ENCODE measurements around the gene CDC42BPB.
A peak's percentile ranks its signal among the peaks of the same experiment; 100 is the strongest.
"Not testable (repeated sequence)": the region's sequence is repeated elsewhere in the genome, so short reads cannot be mapped to it uniquely, and the experiment has no call there.

The CDC42BPB gene

GRCh38 chr14:103043257-103044015 lies 13.9 kb downstream of the CDC42BPB start:
- DNase-seq, result no peak

DNA sequence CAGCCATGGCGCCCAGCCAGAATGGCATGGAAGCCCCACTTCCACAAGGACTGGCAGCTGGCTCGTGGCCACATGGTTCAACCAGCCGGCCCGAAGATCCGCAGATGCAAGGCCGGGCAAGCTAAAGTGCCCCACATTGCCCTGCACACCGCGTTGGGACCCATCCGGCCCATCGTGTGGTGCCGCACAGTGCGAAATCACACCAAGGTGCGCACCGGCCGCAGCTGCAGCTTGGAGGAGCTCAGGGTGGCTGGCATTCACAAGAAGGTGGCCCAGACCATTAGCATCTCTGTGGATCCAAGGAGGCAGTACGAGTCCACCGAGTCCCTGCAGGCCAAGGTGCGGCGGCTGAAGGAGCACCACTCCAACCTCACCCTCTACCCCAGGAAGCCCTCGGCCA lies 15.9 kb downstream of the CDC42BPB start:
- DNase-seq, result no peak

- DNase-seq, result no peak
Measured at GRCh38 chr14:103033681-103034096, 23.7 kb downstream of the CDC42BPB start.

- DNase-seq, result no peak
Measured at GRCh38 chr14:103031956-103032355, 25.4 kb downstream of the CDC42BPB start.

DNA sequence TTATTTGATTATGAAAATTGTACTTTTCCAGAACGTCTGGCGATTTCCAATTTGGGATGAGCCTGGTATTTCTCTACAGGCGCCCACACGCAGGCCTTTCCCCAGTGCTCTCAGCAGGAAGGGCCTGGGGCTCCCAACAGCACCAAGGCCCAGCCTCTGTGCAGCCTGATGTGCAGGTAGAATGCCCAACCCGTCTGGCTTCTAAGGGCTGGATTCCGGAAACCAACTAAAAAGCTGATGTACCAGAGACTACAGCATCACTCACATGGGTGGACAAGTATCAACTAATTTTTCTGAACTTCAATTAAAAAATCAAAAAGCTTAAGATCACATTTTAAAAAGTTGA lies 25.8 kb downstream of the CDC42BPB start:
- DNase-seq, result no peak

DNA sequence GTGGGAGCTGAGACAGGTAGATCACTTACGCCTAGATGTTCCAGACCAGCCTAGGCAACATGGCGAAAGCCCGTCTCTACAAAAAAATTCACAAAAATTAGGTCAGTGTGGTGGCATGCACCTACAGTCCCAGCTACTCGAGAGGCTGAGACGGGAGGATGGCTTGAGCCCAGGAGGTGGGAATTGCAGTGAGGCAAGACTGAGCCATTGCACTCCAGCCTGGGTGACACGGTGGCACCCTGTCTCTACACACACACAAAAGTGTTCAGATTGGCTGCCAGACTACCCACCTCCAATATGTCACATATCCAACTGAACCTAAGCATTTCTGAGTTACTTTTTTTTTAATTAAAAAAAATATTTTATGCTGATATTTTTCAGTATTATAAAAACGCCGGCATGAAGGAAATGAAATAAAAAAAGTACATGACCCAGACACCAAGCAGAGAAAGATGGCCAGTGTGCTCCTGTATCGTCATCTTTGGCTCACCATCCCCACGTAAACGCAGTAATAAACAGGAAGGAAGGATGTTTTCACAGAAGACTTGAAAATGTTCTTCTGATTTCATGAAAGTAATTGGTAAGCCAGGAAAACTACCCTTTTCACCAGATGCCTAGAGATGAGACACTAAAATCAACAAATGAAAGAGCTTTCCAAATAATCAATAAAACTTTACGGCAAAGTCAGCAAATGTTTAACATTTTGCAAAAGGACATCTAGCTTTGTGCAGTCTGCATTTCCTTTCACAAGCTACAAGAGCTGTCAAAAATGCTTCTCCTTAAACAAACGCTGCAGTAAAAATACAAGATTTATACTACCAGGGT lies 26.4 kb downstream of the CDC42BPB start:
- DNase-seq, result no peak

GRCh38 chr14:103029936-103030335 lies 27.4 kb downstream of the CDC42BPB start:
- DNase-seq, result no peak

- DNase-seq, result no peak
Measured at GRCh38 chr14:103028772-103029171, 28.6 kb downstream of the CDC42BPB start.

DNA sequence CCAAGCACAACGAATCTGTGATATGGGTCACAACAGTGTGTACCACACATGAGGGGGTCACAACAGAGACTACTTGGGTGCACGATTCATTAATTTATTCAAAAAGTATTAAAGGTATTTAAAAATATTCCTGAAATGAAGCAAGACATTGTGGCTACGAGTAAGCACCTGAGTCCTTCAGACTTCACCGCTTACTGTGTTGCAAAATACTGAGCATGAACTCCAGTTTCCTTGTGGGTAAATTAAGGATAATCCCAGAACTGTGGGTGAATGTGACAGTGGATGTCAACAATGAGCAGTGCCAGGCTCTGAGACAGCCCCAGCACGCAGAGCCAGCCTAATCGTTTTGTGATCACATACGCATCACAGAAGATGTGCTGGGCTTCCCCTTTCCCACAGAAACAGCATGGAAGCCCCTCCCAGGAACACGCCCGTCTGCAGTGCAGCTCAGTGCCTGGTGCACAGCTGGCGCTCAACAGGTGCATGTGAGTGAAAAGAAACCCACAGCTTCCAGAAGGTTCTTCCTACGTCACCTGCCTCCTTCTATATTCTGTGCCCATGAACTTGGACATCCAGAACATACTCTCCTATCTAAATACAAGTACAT lies 29.1 kb downstream of the CDC42BPB start:
- no peak for DNase-seq

- no peak for DNase-seq
Measured at GRCh38 chr14:103027451-103027850, 29.9 kb downstream of the CDC42BPB start.

DNA sequence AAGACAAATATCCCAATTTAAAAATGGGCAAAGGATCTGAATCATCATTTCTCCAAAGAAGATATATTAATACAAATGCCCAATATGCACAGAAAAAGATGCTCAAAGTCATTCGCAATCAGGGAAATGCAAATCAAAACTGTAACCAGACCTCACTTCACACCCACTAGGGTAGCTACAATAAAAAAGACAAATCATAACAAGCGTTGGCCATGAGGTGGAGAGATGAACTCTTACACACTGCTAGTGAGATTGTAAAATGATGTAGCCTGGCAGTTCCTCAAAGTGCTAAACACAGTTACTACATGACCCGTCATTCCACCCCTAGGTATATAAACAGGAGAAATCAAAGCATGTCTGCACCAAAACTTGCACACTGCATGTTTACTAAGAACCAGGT lies 30.4 kb downstream of the CDC42BPB start:
- no peak for DNase-seq

DNA sequence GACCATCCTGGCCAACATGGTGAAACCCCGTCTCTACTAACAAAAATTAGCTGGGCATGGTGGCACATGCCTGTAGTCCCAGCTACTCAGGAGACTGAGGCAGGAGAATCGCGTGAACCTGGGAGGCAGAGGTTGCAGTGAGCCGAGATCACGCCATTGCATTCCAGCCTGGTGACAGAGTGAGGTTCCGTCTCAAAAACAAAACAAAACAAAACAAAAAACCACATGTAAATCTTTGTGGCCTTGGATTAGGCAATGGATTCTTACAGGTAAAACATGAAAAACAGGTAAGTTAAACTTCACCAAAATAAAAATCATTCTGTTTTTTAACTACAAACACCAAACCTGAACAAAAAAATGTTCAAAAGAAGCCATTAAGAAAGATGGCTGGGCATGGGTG lies 31.2 kb downstream of the CDC42BPB start:
- DNase-seq, result not testable (repeated sequence)

- no peak for DNase-seq
Measured at GRCh38 chr14:103023881-103024473, 33.4 kb downstream of the CDC42BPB start.

DNA sequence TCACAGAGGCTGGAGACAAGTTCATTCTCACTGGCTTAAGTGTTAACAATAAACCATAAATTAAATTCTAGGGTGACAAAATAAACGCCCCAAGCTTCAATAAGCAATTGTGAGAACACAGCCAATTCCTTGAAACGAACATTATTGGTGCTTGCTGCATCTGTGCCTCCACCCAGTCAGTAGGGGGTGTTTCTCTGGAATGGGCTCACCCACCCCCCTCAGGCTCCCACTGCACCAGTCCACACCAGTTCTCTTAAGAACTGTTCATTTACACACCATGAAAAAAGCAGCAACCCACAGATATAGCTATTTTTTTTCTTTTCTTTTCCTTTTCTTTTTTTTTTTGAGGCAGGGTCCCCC lies 34.7 kb downstream of the CDC42BPB start:
- no peak for DNase-seq

GRCh38 chr14:103022002-103022684 lies 35.2 kb downstream of the CDC42BPB start:
- DNase-seq, result peak in 3 of 14 donors; percentile 27 to 38 (median 28)

DNA sequence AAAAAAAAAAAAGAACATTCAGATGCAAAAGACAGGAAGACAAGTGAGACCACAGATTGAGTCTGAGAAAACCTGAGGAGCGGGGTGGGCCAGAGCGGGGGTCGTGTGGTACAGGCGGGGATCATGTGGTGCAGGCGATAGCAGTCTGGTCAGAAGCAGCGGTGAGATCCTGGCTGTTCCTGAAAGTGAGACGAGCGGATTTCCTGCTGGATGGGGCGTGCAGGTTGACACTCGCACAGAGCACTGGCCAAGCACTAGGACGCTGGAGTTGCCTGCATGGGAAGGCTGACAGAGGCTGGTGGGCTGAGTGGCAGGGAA lies 35.7 kb downstream of the CDC42BPB start:
- DNase-seq, result no peak

DNA sequence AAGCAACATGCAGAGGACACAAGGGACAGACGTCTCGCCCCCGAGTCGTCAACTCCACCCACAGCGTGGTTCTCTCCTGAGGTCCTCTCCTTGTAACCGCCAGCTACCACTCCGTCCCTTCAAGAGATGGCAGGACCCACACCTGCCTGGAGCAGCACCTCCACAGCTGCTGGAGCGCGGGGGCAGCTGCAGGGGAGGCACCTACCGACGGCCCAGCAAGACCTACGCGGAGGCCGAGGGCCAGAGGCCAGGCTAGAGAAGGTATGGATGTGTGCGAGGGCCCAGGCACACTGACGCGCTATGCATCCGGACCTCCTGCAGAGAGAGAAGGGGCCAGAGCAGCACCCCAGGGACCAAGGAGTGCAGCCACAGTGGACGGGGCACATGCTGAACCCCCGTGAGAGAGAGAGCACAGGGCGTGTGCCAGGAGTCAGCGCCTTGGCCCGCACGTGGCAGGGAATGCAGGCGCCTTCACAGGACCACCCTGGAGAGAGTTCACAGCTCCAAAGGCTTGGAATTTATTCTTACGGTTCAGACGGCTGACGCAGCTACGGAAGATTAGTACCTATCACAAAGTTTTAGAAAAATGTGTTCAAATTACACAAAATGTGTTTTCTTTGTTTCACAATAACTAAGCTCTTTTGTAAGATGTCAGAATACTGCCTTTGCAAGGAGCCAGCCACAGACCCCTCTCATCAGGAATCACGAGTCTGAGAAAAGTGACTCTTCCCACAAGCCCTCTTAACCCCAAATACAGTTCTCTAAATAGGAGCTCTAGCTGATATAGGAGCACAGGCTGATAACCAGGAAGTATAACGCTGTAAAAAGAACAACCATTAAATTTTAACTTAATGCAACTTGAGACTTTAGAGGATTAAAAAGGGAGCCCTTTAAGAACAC lies 36.8 kb downstream of the CDC42BPB start:
- DNase-seq, result no peak

DNA sequence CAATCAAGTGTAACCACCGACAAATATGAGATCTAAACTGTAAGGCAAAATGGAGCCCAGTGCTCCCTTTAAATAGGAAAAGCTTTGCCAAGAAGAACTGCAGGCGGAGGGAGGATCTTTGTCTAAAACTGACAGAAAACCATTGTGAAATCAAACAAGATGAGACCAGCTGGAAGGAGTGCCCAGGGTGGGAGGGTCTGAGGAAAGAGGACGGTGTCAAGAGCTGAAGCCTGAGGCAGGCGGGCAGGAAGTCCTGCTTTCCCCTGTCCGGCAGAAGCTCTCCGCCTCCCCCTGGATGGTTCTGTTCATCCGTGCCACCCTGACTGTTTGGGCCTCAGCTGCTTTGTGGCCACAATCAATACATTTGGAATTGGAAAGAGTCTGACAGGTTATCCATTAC lies 37.5 kb downstream of the CDC42BPB start:
- DNase-seq, result peak in 1 of 14 donors; percentile 37

DNA sequence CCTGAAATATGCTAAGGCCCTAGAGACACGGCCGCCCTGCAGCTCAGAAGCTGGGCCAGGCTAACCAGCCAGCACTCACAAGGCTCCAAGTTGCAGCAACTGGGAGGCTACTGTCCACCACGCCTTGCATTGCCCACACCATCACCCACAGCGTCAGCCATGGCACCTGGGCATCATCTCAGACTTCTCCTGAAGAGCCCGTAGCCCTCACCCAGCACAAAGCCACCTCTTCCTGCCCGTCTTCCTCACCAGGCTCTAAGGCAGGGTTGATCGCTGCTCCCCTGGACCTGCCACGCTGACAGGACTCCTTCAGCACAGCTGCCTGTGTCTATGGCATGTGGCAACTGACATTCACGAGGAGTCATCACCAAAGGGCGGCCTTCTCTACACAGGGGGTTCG lies 38.1 kb downstream of the CDC42BPB start:
- no peak for DNase-seq

DNA sequence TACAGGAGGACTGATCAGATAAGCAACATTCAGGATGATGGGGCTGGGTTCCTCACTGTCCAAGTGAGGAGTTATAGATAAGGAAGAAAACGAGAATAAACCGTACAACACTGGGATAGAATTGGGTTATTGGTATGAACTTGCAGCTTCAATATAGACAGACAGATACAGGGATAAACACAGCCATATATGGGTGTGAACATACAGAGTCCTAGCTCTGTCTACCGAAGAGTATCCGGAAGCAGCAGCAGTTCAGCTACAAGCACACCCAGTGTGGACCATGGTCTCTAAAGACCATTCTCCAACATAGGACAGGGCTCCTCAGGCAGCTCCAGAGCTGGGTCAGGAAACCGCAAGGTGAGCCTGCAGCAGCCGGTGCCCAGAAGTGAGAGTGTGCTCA lies 40.8 kb downstream of the CDC42BPB start:
- DNase-seq, result no peak

DNA sequence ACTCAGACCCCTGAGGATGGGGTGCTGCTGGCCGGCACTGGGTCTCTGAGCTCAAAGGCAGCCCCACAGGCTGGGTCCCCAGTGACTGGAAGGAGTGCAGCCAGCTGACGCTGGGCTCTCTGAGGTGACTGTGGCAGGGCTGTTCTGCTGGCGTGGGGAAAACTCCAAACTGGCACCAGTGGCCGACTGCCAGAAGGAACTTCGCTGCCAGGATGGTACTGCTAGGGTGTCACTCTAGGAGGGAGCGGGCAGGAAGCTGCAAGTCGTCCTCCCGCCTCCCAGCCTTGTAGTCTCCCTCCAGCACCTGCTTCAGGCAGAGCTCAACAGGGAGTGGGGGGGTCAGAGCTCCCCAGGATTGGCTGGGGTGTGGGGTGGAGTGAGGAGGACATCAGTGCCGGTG lies 41.3 kb downstream of the CDC42BPB start:
- DNase-seq, result peak in 1 of 14 donors; percentile 40

DNA sequence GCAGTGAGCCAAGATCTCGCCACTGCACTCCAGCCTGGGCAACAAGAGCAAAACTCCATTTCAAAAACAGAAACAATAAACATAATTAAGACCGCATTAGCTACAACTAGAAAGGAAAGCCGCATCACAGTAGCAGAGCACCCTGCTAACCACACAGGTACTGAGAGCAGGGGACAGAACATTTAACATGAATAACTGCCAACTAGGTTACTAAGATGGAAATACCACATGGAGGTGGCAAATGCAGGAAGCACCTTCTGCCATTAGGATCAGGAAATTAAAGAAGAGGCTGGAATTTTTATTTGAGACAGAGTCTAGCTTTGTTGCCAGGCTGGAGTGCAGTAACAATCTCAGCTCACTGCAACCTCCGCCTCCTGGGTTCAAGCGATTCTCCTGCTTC lies 41.9 kb downstream of the CDC42BPB start:
- DNase-seq, result peak in 1 of 14 donors; percentile 49

All from C1 segment of cervical spinal cord (tissue), 14 donors.